Sigmoid colon (tissue), 7 donors: ENCODE data around the gene SNAI3. TPM values are rescaled to one million over a fixed set of nuclear protein-coding genes. Genes with fewer than 3 reads are reported as not detected.
A peak's percentile ranks its signal among the peaks of the same experiment; 100 is the strongest.

Experiments
- DNase-seq: peaks from one replicate; pipeline ENCODE4 v3.0.0-alpha.2; 2019
- H3K27ac ChIP-seq, 4 donors: fragments of 200-600 bp; sonication (generic); one replicate each; pipeline ENCODE4 v1.5.1; 2016 to 2019; ENCODE audit warnings: mild to moderate bottlenecking in 1 of 4
- H3K27me3 ChIP-seq, 3 donors: fragments of 200-600 bp; sonication (generic); one replicate each; pipeline ENCODE4 v1.5.1; 2019; ENCODE audit warnings: mild to moderate bottlenecking in 1 of 3
- H3K36me3 ChIP-seq, 4 donors: fragments of 200-600 bp; sonication (generic); one replicate each; pipeline ENCODE4 v1.5.1; 2016 to 2019
- H3K4me1 ChIP-seq, 4 donors: fragments of 200-600 bp; sonication (generic); one replicate each; pipeline ENCODE4 v1.5.1; 2017 to 2019
- H3K4me3 ChIP-seq, 4 donors: fragments of 200-600 bp; sonication (generic); one replicate each; pipeline ENCODE4 v1.5.1; 2017 to 2019; ENCODE audit warnings: mild to moderate bottlenecking in 2 of 4, moderate library complexity in 1 of 4
- H3K9me3 ChIP-seq, 4 donors: fragments of 200-600 bp in 3 of 4; sonication (generic) in 3 of 4; one replicate each; pipeline versions ENCODE4 v1.5.1 to v1.6.1; 2013 to 2019
- CTCF ChIP-seq, 4 experiments: fragments of 450-650 bp in 3 of 4; fragments of 200-600 bp in 1 of 4; IDR thresholded peaks; one replicate each; pipeline ENCODE4 v1.5.1; 2016 to 2019; ENCODE audit warnings: antibody characterized with exemption in 4 of 4, mild to moderate bottlenecking in 3 of 4, moderate library complexity in 2 of 4
- EP300 ChIP-seq, 4 donors: sonication (generic); formaldehyde crosslinking; IDR thresholded peaks; one replicate each; pipeline ENCODE4 v1.6.1; 2017; ENCODE audit warnings: antibody characterized with exemption in 4 of 4
- POLR2A ChIP-seq, 2 donors: fragments of 450-650 bp; IDR thresholded peaks; one replicate each; pipeline ENCODE4 v1.6.1; 2016; ENCODE audit warnings: antibody characterized with exemption in 2 of 2, mild to moderate bottlenecking in 2 of 2, moderate library complexity in 2 of 2
- POLR2AphosphoS5 ChIP-seq, 4 donors: sonication (generic); formaldehyde crosslinking; IDR thresholded peaks; one replicate each; pipeline ENCODE4 v1.6.1; 2017; ENCODE audit warnings: antibody characterized with exemption in 4 of 4
- WGBS, 2 donors: extraction: QIAGEN DNeasy Blood & Tissue Kit; methylation state at CpG; one replicate each; pipeline ENCODE4 v1.1.7; 2013; 5-methylcytosine and 5-hydroxymethylcytosine counted together
- intact Hi-C: fragments of 100-400 bp; cut with DNase I; formaldehyde crosslinking; loops from one replicate; pipeline ENCODE4 v1.15.1; 2023
- polyA plus RNA-seq, 3 donors: library from polyadenylated mRNA; stranded (reverse); fragments of 200-250 nt; gene quantifications; one replicate each; pipeline ENCODE4 v1.2.3, GENCODE V29; 2013
- total RNA-seq, 4 donors: library from RNA; depleted of rRNA; stranded (reverse); fragments of >200 nt; gene quantifications; one replicate each; pipeline ENCODE4 v1.1.0, GENCODE V29; 2016
- donor health status: healthy with polysubstance abuse.
- donor health status: Bipolar disorder and iron deficiency.
- donor health status: healthy.

The SNAI3 gene
- total and polyA plus RNA-seq, 7 donors: 0.46 to 3.0 (median 0.71) TPM; not detected in 2

DNA sequence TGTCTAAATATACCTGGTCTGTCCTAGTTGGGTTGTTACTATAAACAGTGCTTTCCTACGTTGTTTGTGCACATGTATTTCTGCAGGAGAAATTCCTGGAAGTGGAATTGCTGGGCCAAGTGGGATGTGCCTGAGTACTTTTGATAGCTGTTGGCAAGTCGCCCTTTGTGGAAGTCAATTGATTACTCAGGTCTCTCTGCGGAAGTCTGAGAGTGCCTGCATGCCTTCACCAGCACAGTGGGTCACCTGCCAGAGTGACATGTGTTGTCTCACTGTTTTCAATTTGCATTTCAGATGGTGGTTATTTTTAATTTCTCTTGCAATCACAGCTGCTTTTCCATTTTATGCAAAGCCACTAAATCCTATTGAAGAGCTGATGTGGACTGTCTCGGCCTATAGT, 21.2 kb downstream of the SNAI3 start:
- 62 to 75% methylated on average over 4 of the region's 4 CpGs for WGBS, 2 donors

GRCh38 chr16:88662843-88663606, 23.3 kb downstream of the SNAI3 start, which contains the start of gene MVD:
TSS of gene MVD (minus strand) at chr16:88663091. CDS start at chr16:88663080, 11 bp downstream.
- Histone ChIP-seq H3K27me3 (no peaks in the 10 kb centered on the region), H3K4me1 (peaks cover 0 to 22% (median 14%) of the 10 kb centered on the region in 4 donors), H3K4me3 (peak within 1 kb of the TSS; percentile 79 to 99 (median 85)), H3K9me3 (no peaks in the 10 kb centered on the region), H3K27ac (peak within 1 kb of the TSS; percentile 85 to 92 (median 88)), H3K36me3 (peaks cover 0 to 3% (median 0%) of the 10 kb centered on the region in 4 donors)
- peak; percentile 81 to 96 (median 91) for TF ChIP-seq POLR2AphosphoS5 (IDR thresholded peaks at IDR 0.05)
- TF ChIP-seq CTCF (IDR thresholded peaks at IDR 0.05): no peak
- TF ChIP-seq POLR2A (IDR thresholded peaks at IDR 0.05): peak; percentile 43 to 86
- peak; percentile 99 for DNase-seq
- WGBS, 2 donors: 0% methylated on average over 88 of the region's 88 CpGs
- intact Hi-C loops: loop anchor here (1.0 kb wide), 1 partner anchor 93 kb away; the partner anchor contains the start of gene ZC3H18

More for the DNA sequence above, 21.2 kb downstream of the SNAI3 start:
- intact Hi-C loops: no loop called here
- Histone ChIP-seq H3K4me3 (no peak overlapping the region), H3K4me1 (peaks cover 0 to 22% (median 14%) of the 10 kb centered on the region in 4 donors), H3K36me3 (no peaks in the 10 kb centered on the region), H3K27ac (no peak overlapping the region), H3K27me3 (no peaks in the 10 kb centered on the region), H3K9me3 (no peaks in the 10 kb centered on the region)
- TF ChIP-seq CTCF (IDR thresholded peaks at IDR 0.05): no peak
- peak in 1 of 4 donors; percentile 15 for TF ChIP-seq POLR2AphosphoS5 (IDR thresholded peaks at IDR 0.05)
- no peak for DNase-seq

DNA sequence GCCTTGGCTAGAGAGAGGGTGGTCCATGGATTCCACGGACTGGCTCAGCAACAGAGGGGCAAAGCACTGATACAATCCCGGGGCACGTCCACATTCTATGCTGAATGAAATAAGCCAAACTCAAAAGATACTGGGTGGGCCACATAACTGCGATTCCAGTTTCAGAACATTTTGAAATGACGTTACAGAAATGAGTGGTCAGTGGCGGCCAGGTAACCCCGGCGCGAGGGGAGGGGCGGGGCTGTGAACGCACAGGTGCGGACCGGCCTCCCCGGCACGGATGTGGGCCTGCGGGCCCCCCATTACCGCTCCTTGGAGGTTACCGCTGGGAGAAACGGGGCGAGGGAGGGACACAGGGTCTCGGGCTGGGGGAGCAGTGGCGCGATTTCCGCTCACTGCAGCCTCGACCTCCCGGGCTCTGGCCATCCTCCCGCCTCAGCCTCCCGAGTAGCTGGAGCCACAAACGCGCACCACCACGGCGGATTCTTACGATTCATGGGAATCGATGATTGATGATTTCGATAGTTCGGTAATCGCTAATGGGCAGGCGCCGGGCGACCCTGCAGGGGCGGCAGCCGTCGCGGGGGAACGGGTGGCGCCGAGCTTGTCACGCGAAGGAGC, 24.0 kb downstream of the SNAI3 start:
- H3K4me1 ChIP-seq: peaks cover 0 to 22% (median 14%) of the 10 kb centered on the region in 4 donors
- no peaks in the 10 kb centered on the region for H3K27me3 ChIP-seq
- H3K36me3 ChIP-seq: peaks cover 0 to 9% (median 0%) of the 10 kb centered on the region in 4 donors
- intact Hi-C loops: no loop called here
- WGBS, 2 donors: 1 to 2% methylated on average over 49 of the region's 49 CpGs
- TF ChIP-seq POLR2AphosphoS5 (IDR thresholded peaks at IDR 0.05): no peak
- TF ChIP-seq CTCF (IDR thresholded peaks at IDR 0.05): no peak
- TF ChIP-seq EP300 (IDR thresholded peaks at IDR 0.05): no peak
- TF ChIP-seq POLR2A (IDR thresholded peaks at IDR 0.05): no peak
- DNase-seq: no peak
- no peaks in the 10 kb centered on the region for H3K9me3 ChIP-seq
- H3K27ac ChIP-seq: peak overlapping the region; percentile 85 to 92 (median 88)
- H3K4me3 ChIP-seq: peak overlapping the region; percentile 79 to 99 (median 85)

GRCh38 chr16:88661468-88661867, 24.8 kb downstream of the SNAI3 start:
- H3K27ac ChIP-seq: no peak overlapping the region
- WGBS, 2 donors: 91 to 92% methylated on average over 10 of the region's 10 CpGs
- no peak overlapping the region for H3K4me3 ChIP-seq
- intact Hi-C loops: no loop called here
- no peaks in the 10 kb centered on the region for H3K9me3 ChIP-seq
- H3K27me3 ChIP-seq: no peaks in the 10 kb centered on the region
- no peak for DNase-seq
- peaks cover 0 to 22% (median 14%) of the 10 kb centered on the region in 4 donors for H3K4me1 ChIP-seq
- TF ChIP-seq POLR2AphosphoS5 (IDR thresholded peaks at IDR 0.05) (no peak), EP300 (IDR thresholded peaks at IDR 0.05) (no peak), CTCF (IDR thresholded peaks at IDR 0.05) (no peak), POLR2A (IDR thresholded peaks at IDR 0.05) (no peak)
- peaks cover 0 to 18% (median 0%) of the 10 kb centered on the region in 4 donors for H3K36me3 ChIP-seq
